NCI-H510A (cell line): ENCODE results near the gene PRR3.

Experiments used
- DNase-seq: peaks from one replicate; lab custom pipeline; 2025; lab: John Stamatoyannopoulos, UW

PRR3 gene

GRCh38 chr6:30537931-30538330, 19.2 kb upstream of the PRR3 start:
- no peak for DNase-seq

- peak; percentile 69 for DNase-seq
Measured at GRCh38 chr6:30541515-30542403, 15.3 kb upstream of the PRR3 start.

GRCh38 chr6:30542404-30542725, 14.7 kb upstream of the PRR3 start:
- no peak for DNase-seq

GRCh38 chr6:30542915-30543314, 14.2 kb upstream of the PRR3 start:
- DNase-seq = no peak

GRCh38 chr6:30543821-30544220, 13.3 kb upstream of the PRR3 start:
- DNase-seq = no peak

- peak; percentile 1 for DNase-seq
Measured at GRCh38 chr6:30544666-30545272, 12.3 kb upstream of the PRR3 start.

GRCh38 chr6:30547454-30547853, 9.6 kb upstream of the PRR3 start:
- no peak for DNase-seq

- no peak for DNase-seq
Measured at GRCh38 chr6:30548375-30548774, 8.7 kb upstream of the PRR3 start.

GRCh38 chr6:30554404-30554803, 2.7 kb upstream of the PRR3 start:
- no peak for DNase-seq

- DNase-seq = no peak
Measured at GRCh38 chr6:30554962-30555815, 1.9 kb upstream of the PRR3 start.

- no peak for DNase-seq
Measured at GRCh38 chr6:30555816-30556065, 1.4 kb upstream of the PRR3 start.

GRCh38 chr6:30556066-30556905, 809 bp upstream of the PRR3 start, which contains the start of gene GNL1:
Gene GNL1, minus strand, starts transcription at chr6:30556489. Its CDS starts 286 bp downstream, at chr6:30556203.
- peak; percentile 90 for DNase-seq

GRCh38 chr6:30557683-30557981, 537 bp downstream of the PRR3 start:
- DNase-seq = no peak

GRCh38 chr6:30560930-30561329, 3.8 kb downstream of the PRR3 start:
- no peak for DNase-seq

- no peak for DNase-seq
Measured at GRCh38 chr6:30562470-30563425, 5.7 kb downstream of the PRR3 start.

- no peak for DNase-seq
Measured at GRCh38 chr6:30564114-30564513, 7.0 kb downstream of the PRR3 start.

GRCh38 chr6:30565772-30566171, 8.7 kb downstream of the PRR3 start:
- no peak for DNase-seq

- no peak for DNase-seq
Measured at GRCh38 chr6:30568245-30568644, 11.2 kb downstream of the PRR3 start.

GRCh38 chr6:30570263-30570662, 13.2 kb downstream of the PRR3 start:
- no peak for DNase-seq

- no peak for DNase-seq
Measured at GRCh38 chr6:30570740-30571074, 13.6 kb downstream of the PRR3 start.

- peak; percentile 92 for DNase-seq
Measured at GRCh38 chr6:30571075-30571761, 14.1 kb downstream of the PRR3 start, which contains the start of gene ABCF1. Gene ABCF1, plus strand, starts transcription at chr6:30571442. Its CDS starts 46 bp downstream, at chr6:30571488.
